GM12892 (cell line): ENCODE data around the gene PPY.

Experiments used
- POLR2A ChIP-seq: IDR thresholded peaks from 2 replicates; pipeline ENCODE4 v1.6.1; 2011; ENCODE audit warnings: low read depth, low read length, control low read depth
- TAF1 ChIP-seq: IDR thresholded peaks from 2 replicates; pipeline ENCODE4 v1.6.1; 2011; ENCODE audit warnings: low read depth, mild to moderate bottlenecking, control low read depth, low read length, borderline replicate concordance

- TF ChIP-seq POLR2A = no peak
- no peak for TF ChIP-seq TAF1
Measured at GRCh38 chr17:43911904-43912303, 30.4 kb downstream of the PPY start.
